Calu3 (cell line): Measurements from ENCODE around the gene RFTN1. TPM values are rescaled to one million over a fixed set of nuclear protein-coding genes. Genes with fewer than 3 reads are reported as not detected.

Experiments
- BruUV-seq: library from RNA; stranded (reverse); fragments of 400-500 nt; replicated peaks from 2 replicates; lab custom pipeline; 2021; lab: Mats Ljungman, UMichigan
- CTCF ChIA-PET: fragments of 300-600 bp; sonication (Branson Sonifier 250); formaldehyde crosslinking; loops from one replicate; lab custom pipeline; 2022; ENCODE audit warnings: antibody characterized with exemption; lab: Charles Lee
- DNase-seq: peaks from one replicate; pipeline ENCODE4 v3.0.0; 2022
- H3K27ac Mint-ChIP-seq: one replicate; pipeline ENCODE4 v1.8.0; 2022; ENCODE audit warnings: mixed read lengths; ENCODE audit not compliant: unreplicated experiment
- H3K27me3 Mint-ChIP-seq: one replicate; pipeline ENCODE4 v1.8.0; 2022; ENCODE audit warnings: mixed read lengths; ENCODE audit not compliant: unreplicated experiment
- H3K36me3 Mint-ChIP-seq: one replicate; pipeline ENCODE4 v1.8.0; 2022; ENCODE audit warnings: mild to moderate bottlenecking, moderate library complexity, mixed read lengths; ENCODE audit not compliant: insufficient read depth, unreplicated experiment
- H3K4me1 Mint-ChIP-seq: one replicate; pipeline ENCODE4 v1.8.0; 2022; ENCODE audit warnings: mild to moderate bottlenecking, low read depth, mixed read lengths; ENCODE audit not compliant: unreplicated experiment
- H3K4me3 Mint-ChIP-seq: one replicate; pipeline ENCODE4 v1.8.0; 2022; ENCODE audit warnings: mild to moderate bottlenecking, low read depth, moderate library complexity, mixed read lengths; ENCODE audit not compliant: unreplicated experiment
- H3K9me3 Mint-ChIP-seq: one replicate; pipeline ENCODE4 v1.8.0; 2022; ENCODE audit warnings: low read depth, mixed read lengths; ENCODE audit not compliant: unreplicated experiment
- CTCF ChIP-seq: fragments of 200-600 bp; IDR thresholded peaks from one replicate; pipeline ENCODE4 v1.8.0; 2022; ENCODE audit warnings: antibody characterized with exemption; ENCODE audit not compliant: unreplicated experiment
- intact Hi-C: fragments of 100-400 bp; cut with micrococcal nuclease; formaldehyde crosslinking; loops from one replicate; pipeline ENCODE4 v1.10.0; 2022; ENCODE audit not compliant: unreplicated experiment
- total RNA-seq: library from RNA; stranded (reverse); gene quantifications from 2 replicates; pipeline ENCODE4 v1.2.3, GENCODE V29; 2022

Gene RFTN1
- total RNA-seq, 1 experiment from 2014 or later: 1.6 TPM

GRCh38 chr3:16316847-16317560 lies 196.5 kb downstream of the RFTN1 start:
- Mint-ChIP-seq H3K4me3 (no peak overlapping the region), H3K9me3 (no peaks in the 10 kb centered on the region), H3K36me3 (no peaks in the 10 kb centered on the region), H3K27me3 (no peaks in the 10 kb centered on the region), H3K27ac (no peak overlapping the region), H3K4me1 (no peaks in the 10 kb centered on the region)
- intact Hi-C loops: no loop called here
- no peak for TF ChIP-seq CTCF
- DNase-seq: no peak
- BruUV-seq: no TSS peak
- CTCF ChIA-PET: no interaction called here

GRCh38 chr3:16316396-16316795 lies 197.1 kb downstream of the RFTN1 start:
- TF ChIP-seq CTCF: no peak
- Mint-ChIP-seq H3K4me1 (no peaks in the 10 kb centered on the region), H3K27me3 (no peaks in the 10 kb centered on the region), H3K27ac (no peak overlapping the region), H3K36me3 (no peaks in the 10 kb centered on the region), H3K4me3 (no peak overlapping the region), H3K9me3 (no peaks in the 10 kb centered on the region)
- CTCF ChIA-PET: no interaction called here
- intact Hi-C loops: no loop called here
- DNase-seq: no peak
- no TSS peak for BruUV-seq

GRCh38 chr3:16315623-16316022 lies 197.9 kb downstream of the RFTN1 start:
- Mint-ChIP-seq H3K36me3 (no peaks in the 10 kb centered on the region), H3K4me1 (no peaks in the 10 kb centered on the region), H3K27ac (no peak overlapping the region), H3K4me3 (no peak overlapping the region), H3K27me3 (no peaks in the 10 kb centered on the region), H3K9me3 (no peaks in the 10 kb centered on the region)
- DNase-seq: no peak
- no peak for TF ChIP-seq CTCF
- CTCF ChIA-PET: no interaction called here
- intact Hi-C loops: no loop called here
- BruUV-seq: no TSS peak

GRCh38 chr3:16313886-16314645 lies 199.4 kb downstream of the RFTN1 start:
- BruUV-seq: no TSS peak
- CTCF ChIA-PET: no interaction called here
- no peak for TF ChIP-seq CTCF
- H3K9me3 Mint-ChIP-seq: no peaks in the 10 kb centered on the region
- H3K4me1 Mint-ChIP-seq: peaks cover 8% of the 10 kb centered on the region
- no peaks in the 10 kb centered on the region for H3K27me3 Mint-ChIP-seq
- intact Hi-C loops: no loop called here
- H3K27ac Mint-ChIP-seq: no peak overlapping the region
- no peak overlapping the region for H3K4me3 Mint-ChIP-seq
- H3K36me3 Mint-ChIP-seq: no peaks in the 10 kb centered on the region
- DNase-seq: no peak
